ENCODE measurements around the gene SFN.
A peak's percentile ranks its signal among the peaks of the same experiment; 100 is the strongest.
"Not testable (repeated sequence)": the region's sequence is repeated elsewhere in the genome, so short reads cannot be mapped to it uniquely, and the experiment has no call there.

SFN gene

DNA sequence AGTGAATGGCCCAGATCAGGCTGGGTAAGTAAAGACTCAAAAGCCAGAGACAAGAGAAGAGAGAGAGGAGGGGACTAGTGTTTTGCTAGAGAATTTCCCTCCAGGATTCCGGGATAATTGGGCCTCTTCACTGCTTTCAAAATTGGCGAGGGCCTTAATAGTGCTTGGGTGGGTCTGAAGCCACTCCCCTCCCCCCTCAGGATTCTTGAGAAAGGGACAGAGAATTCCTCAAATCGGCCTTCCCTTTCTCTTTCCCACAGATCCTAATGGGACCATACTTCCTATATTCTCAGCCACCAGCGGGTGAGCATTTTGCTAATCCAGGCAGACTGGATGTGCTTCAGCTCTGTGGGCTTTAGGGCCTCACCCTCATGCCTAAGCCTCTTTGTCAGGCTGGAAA, 11.9 kb downstream of the SFN start:
- no peak for DNase-seq

- no peak for DNase-seq
These were observed 14.4 kb downstream of the SFN start for GRCh38 chr1:26877326-26877725.

GRCh38 chr1:26879793-26880192, 16.8 kb downstream of the SFN start:
- no peak for DNase-seq

- not testable (repeated sequence) for DNase-seq
These were observed 18.7 kb downstream of the SFN start for GRCh38 chr1:26881611-26882010.

- no peak for DNase-seq
These were observed 19.9 kb downstream of the SFN start for GRCh38 chr1:26882696-26883463.

- DNase-seq = no peak
These were observed 24.2 kb downstream of the SFN start for GRCh38 chr1:26887125-26887524.

DNA sequence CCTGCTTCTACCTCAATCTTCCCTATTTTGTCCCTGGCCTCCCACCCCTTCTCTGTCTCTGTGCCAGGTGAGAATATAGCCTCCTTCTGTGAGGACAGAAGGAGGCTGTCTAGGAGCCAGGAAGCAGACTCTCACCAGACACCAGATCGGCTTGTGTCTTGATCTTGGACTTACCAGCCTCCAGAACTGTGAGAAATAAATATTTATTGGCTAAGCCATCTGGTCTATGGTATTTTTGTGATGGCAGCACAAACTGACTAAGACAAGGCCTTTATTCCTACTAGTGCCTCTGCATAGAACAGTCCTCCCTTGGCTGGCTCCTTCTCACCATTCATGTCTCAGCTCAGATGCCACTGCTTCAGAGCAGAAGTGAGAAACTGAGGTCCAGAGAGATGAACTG, 25.3 kb downstream of the SFN start:
- no peak for DNase-seq

DNA sequence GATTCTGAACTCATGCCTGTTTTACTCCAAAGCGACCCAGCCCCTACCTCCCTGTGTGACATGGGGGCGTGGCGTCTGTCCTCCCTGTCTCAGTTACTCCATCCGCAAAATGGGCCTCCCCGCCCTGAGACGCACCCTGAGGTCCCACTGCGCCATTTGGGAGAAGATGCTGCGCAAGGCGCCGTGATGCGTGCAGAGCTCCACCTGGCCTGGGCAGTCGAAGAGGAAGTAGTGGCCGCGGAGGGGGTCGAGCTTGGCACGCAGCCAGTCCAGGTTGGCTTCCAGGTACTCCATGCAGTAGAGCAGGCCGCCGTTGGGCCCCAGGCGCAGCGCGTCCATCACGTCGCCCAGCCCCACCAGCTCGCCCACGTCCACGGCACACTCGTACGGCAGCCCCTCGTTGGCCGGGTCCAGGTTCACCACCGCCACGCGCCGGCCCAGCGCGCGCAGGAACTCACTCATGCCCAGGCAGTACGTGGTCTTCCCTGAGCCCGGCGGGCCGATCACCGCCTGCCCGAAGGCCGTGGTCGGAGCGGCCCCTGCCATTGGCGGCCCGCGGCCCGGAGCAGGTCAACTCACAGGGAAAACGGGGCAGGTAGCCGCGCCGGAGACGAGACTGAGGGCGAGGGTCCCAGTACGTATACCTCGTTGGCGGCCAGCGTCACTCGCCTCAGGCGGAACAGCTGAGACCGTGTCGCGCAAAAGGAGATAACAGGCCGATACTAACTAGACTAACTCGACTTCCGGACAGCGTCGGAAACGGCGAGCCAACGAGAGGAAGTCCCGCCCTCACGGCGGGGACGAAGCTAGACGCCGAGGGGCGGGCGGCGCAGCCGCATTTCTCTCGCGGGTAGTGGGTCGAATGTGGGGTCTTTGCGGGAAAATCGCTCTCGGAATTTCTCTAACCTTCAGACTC, 26.9 kb downstream of the SFN start, which contains the start of gene GPN2:
TSS of gene GPN2 (minus strand) at position 733 of the 916 bp plus-strand sequence. CDS start at position 546, 187 bp downstream.
- peak; percentile 62 to 82 for DNase-seq

- no peak for DNase-seq
These were observed 27.5 kb downstream of the SFN start for GRCh38 chr1:26890467-26890796.

GRCh38 chr1:26894263-26894662, 31.3 kb downstream of the SFN start:
- no peak for DNase-seq

DNA sequence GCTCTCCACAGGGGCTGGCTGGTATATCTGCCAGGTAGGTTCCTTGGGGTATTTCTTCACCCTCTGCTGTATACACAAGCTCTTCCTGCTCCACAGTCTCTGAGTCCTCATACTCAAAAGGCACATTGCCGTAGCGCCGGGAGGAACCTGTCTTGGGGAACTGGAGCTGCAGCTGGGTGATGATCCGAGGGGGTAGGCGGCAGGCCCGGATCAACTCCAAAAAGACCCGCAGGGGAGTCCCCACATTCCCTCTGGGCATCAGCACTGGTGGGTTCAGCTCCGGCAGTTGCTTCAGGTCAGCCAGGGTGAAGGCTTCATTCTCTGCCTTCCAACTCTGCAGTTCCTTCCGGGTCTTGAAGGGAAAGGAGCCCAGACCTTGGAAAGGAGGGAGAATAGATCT, 34.4 kb downstream of the SFN start:
- no peak for DNase-seq

DNA sequence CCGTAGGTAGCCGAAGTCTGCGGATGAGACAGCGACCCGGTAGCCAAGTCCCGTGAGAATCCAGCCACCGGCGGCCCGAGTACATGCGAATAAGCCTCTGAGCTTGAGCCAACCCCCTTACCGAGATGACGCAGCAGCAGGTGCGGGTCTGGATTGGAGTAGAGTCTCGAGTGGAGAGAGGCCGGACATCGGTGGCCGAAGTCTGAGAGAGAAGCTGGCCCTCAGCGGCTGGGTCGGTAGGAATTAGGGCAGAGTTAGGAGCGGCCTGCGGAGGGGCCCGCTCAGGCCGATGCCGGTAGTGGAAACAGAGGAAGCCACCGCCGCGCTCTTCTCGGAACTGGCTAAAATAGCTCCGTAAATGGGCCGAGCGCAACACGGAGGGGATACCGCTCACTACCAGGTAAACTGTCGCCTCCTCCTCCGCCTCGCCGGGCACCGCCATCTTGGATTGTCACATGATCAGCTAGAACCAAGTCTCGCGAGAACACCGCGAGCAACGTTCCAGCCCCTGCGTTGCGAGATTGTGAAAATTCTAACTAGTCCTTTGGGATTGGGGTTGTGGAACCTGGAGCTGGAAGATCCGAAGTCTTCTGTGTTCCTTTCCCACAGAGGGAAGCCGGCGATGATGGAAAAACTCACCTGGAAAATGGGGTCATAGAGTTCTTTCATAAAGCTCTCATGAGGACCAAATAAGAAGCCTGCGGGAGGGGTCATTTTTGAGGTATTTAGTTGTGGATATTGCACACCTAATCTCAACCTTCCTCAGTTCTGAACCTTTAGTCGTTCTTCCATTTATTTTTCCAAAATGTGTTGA, 37.3 kb downstream of the SFN start, which contains the start of gene GPATCH3:
TSS of gene GPATCH3 (minus strand) at position 467 of the 814 bp plus-strand sequence. CDS start at position 442, 25 bp downstream.
- peak; percentile 86 to 91 for DNase-seq

DNA sequence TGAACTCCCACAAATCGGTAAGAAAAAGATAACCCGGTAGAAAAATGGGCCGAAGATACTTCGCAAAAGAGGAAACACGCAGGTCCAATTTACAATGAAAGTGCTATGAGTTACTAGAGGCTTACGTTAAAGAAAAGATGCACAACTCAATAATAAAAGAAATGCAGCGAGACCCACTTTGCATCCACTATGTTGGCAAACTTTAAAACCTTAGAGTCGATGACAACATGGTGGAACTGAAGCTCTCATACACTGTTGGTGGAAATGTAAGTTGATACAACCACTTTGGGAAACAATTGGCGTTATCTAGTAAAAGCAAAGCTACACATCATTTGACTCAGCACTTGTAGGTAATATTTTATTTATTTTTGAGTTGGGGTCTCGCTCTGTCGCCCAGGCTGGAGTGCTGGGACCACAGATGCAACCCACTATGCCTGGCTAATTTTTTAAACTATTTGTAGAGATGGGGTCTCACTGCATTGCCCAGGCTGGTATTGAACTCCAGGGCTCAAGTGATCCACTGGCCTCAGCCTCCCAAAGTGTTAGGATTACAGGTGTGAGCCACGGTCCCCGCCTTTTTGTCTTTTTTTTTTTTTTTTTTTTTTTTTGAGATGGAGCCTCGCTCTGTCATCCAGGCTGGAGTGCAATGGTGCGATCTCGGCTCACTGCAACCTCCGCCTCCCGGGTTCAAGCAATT, 38.0 kb downstream of the SFN start:
- no peak for DNase-seq

GRCh38 chr1:26907071-26907917, 44.3 kb downstream of the SFN start:
- DNase-seq = no peak

- DNase-seq = no peak
These were observed 47.0 kb downstream of the SFN start for GRCh38 chr1:26909951-26910342.

- no peak for DNase-seq
These were observed 47.6 kb downstream of the SFN start for GRCh38 chr1:26910343-26911160.

DNA sequence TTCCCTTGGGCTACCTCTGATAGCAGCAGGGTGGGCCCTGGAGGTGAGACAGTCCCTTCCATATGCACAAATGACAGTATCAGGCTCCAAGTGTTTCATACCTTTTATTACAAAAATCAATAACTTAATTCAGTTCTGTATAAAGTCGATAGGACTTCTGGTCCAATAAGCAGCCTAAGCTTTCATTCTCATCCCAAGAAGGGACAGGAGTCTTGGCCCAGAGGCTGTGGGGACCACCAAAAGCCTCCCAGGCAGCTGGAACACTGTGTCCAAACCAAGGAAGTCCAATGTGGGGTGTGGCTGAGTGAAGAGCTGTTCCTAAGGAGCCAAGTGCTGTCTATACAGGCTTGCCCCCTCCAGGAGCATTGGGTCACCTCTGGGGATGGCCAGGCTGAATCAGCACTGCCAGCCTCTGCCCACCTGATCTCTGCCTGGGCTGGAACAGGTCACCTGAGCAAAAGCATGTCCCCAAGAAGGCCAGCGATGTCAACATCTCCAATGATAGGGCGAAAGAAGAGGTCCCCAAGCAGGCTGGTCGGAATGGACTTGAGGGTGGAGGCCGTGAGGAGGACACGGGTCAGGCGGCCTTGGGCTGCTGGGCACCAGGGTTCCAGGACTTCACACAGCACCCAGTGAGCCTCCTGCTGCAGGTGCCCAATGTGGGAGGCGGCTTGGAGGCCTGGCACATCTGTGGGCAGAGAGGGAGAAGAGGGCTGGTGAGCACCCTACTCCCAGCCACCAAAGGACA, 48.6 kb downstream of the SFN start:
- no peak for DNase-seq

GRCh38 chr1:26912147-26912490, 49.2 kb downstream of the SFN start:
- no peak for DNase-seq

DNA sequence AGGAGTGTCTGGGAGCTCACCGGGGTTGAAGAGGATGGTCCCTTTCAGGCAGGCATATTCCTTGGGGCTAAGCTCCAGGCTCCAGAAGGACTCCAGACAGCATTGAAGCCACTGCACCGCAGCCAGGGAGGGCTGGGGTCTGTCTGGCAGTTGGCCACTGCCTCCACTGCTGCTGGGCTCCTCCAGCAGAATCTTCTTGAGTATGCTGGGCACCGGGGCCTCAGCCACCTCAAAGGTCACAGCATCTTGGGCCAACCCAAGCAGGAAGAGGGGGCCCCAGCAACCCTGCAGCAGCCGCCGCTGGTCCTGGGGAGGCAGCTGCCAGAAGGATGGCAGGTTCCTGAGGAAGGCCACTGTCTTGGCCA, 50.4 kb downstream of the SFN start:
- no peak for DNase-seq

Data from SHP77 (cell line).